Ishikawa (cell line): ENCODE data around the gene TXNDC11.

Experiments
- CEBPB ChIP-seq: IDR thresholded peaks from 2 replicates; pipeline ENCODE4 v1.6.1; 2012
- CREB1 ChIP-seq: IDR thresholded peaks from 2 replicates; pipeline ENCODE4 v1.6.1; 2012; ENCODE audit warnings: low read depth
- EP300 ChIP-seq: IDR thresholded peaks from 2 replicates; pipeline ENCODE4 v1.6.1; 2012; ENCODE audit warnings: borderline replicate concordance
- FOXM1 ChIP-seq: IDR thresholded peaks from 2 replicates; pipeline ENCODE4 v1.6.1; 2012; ENCODE audit warnings: low read depth, borderline replicate concordance
- NFIC ChIP-seq: IDR thresholded peaks from 2 replicates; pipeline ENCODE4 v1.6.1; 2012
- RAD21 ChIP-seq: IDR thresholded peaks from 2 replicates; pipeline ENCODE4 v1.6.1; 2012; ENCODE audit warnings: low read depth
- TAF1 ChIP-seq: IDR thresholded peaks from 2 replicates; pipeline ENCODE4 v1.6.1; 2012; ENCODE audit warnings: low read depth, mild to moderate bottlenecking
- TCF12 ChIP-seq: IDR thresholded peaks from 2 replicates; pipeline ENCODE4 v1.6.1; 2012; ENCODE audit warnings: low read depth
- TEAD4 ChIP-seq: IDR thresholded peaks from 2 replicates; pipeline ENCODE4 v1.6.1; 2012
- YY1 ChIP-seq: IDR thresholded peaks from 2 replicates; pipeline ENCODE4 v1.6.1; 2012; ENCODE audit warnings: low read depth
- TF ChIP-seq, protein P1 (sequence below): IDR thresholded peaks from 2 replicates; pipeline ENCODE4 v1.6.1; 2012; ENCODE audit warnings: low read depth, mild to moderate bottlenecking
- TF ChIP-seq, protein P2 (sequence below): IDR thresholded peaks from 2 replicates; pipeline ENCODE4 v1.6.1; 2012

DNA sequence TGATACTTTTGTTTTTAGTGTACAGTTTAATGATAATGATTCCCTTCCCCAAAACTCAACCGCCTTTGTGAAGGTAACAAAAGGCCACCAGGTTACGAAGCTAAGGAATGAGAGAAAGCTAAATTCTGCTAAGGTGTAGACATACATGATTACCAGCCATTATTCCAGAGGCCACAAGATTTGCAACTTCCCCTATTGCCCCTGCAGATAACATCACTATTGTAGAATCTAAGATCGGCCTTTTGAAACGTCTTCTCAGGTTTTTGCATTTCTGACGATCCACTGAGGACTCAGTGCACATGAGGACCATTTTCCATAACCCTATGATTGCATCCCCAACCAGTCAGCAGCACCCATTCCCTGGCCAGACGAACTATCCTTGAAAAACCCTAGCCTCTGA is 108.3 kb downstream of the TXNDC11 start:
- no peak for TF ChIP-seq CREB1
- TF ChIP-seq TAF1: no peak
- TF ChIP-seq, protein P1, sequence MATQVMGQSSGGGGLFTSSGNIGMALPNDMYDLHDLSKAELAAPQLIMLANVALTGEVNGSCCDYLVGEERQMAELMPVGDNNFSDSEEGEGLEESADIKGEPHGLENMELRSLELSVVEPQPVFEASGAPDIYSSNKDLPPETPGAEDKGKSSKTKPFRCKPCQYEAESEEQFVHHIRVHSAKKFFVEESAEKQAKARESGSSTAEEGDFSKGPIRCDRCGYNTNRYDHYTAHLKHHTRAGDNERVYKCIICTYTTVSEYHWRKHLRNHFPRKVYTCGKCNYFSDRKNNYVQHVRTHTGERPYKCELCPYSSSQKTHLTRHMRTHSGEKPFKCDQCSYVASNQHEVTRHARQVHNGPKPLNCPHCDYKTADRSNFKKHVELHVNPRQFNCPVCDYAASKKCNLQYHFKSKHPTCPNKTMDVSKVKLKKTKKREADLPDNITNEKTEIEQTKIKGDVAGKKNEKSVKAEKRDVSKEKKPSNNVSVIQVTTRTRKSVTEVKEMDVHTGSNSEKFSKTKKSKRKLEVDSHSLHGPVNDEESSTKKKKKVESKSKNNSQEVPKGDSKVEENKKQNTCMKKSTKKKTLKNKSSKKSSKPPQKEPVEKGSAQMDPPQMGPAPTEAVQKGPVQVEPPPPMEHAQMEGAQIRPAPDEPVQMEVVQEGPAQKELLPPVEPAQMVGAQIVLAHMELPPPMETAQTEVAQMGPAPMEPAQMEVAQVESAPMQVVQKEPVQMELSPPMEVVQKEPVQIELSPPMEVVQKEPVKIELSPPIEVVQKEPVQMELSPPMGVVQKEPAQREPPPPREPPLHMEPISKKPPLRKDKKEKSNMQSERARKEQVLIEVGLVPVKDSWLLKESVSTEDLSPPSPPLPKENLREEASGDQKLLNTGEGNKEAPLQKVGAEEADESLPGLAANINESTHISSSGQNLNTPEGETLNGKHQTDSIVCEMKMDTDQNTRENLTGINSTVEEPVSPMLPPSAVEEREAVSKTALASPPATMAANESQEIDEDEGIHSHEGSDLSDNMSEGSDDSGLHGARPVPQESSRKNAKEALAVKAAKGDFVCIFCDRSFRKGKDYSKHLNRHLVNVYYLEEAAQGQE: no peak
- no peak for TF ChIP-seq EP300
- TF ChIP-seq, protein P2, sequence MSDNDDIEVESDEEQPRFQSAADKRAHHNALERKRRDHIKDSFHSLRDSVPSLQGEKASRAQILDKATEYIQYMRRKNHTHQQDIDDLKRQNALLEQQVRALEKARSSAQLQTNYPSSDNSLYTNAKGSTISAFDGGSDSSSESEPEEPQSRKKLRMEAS: no peak
- no peak for TF ChIP-seq YY1
- no peak for TF ChIP-seq TEAD4
- no peak for TF ChIP-seq CEBPB
- no peak for TF ChIP-seq RAD21
- no peak for TF ChIP-seq FOXM1
- TF ChIP-seq NFIC: no peak
- no peak for TF ChIP-seq TCF12
